GM23338 (cell line): ENCODE data around the gene NXPH4. TPM values are rescaled to one million over a fixed set of nuclear protein-coding genes. Genes with fewer than 3 reads are reported as not detected.

Experiments
- ATAC-seq: fragments of 200-7000 bp; cut with Tn5 transposase; 3 replicates; pipeline ENCODE4 v1.9.1; 2020
- DNase-seq: peaks from one replicate; pipeline ENCODE4 v3.0.0-alpha.2; 2015; ENCODE audit warnings: low spot score
- H2AFZ ChIP-seq: fragments of 200-600 bp; sonication (generic); 2 replicates; pipeline ENCODE4 v1.8.0; 2016; ENCODE audit warnings: antibody characterized with exemption, mild to moderate bottlenecking, moderate library complexity
- H3F3A ChIP-seq: fragments of 200-600 bp; sonication (generic); replicated peaks from 2 replicates; pipeline ENCODE4 v1.8.0; 2017; ENCODE audit warnings: antibody characterized with exemption, mixed run types, low read depth
- H3K27ac ChIP-seq: fragments of 200-600 bp; sonication (generic); 2 replicates; pipeline ENCODE4 v1.6.1; 2016; ENCODE audit warnings: low read depth
- H3K27me3 ChIP-seq: fragments of 200-600 bp; sonication (generic); 2 replicates; pipeline ENCODE4 v1.8.0; 2016; ENCODE audit warnings: mild to moderate bottlenecking, mixed run types, moderate library complexity; ENCODE audit not compliant: insufficient read depth
- H3K36me3 ChIP-seq: fragments of 200-600 bp; sonication (generic); 2 replicates; pipeline ENCODE4 v1.8.0; 2016; ENCODE audit warnings: mild to moderate bottlenecking; ENCODE audit not compliant: insufficient read depth
- H3K4me1 ChIP-seq: fragments of 200-600 bp; sonication (generic); 2 replicates; pipeline ENCODE4 v1.8.0; 2016; ENCODE audit warnings: mild to moderate bottlenecking, moderate library complexity; ENCODE audit not compliant: insufficient read depth
- H3K4me2 ChIP-seq: fragments of 200-600 bp; sonication (generic); 2 replicates; pipeline ENCODE4 v1.7.1; 2017; ENCODE audit warnings: mixed run types
- H3K4me3 ChIP-seq: fragments of 200-600 bp; sonication (generic); 2 replicates; pipeline ENCODE4 v1.6.1; 2016; ENCODE audit warnings: mixed run types
- H3K79me2 ChIP-seq: fragments of 200-600 bp; sonication (generic); replicated peaks from 2 replicates; pipeline ENCODE4 v1.8.0; 2017; ENCODE audit warnings: mild to moderate bottlenecking; ENCODE audit not compliant: insufficient read depth
- H3K9me2 ChIP-seq: fragments of 200-600 bp; sonication (generic); 2 replicates; pipeline ENCODE4 v1.8.0; 2017; ENCODE audit not compliant: insufficient read depth
- H4K20me1 ChIP-seq: fragments of 200-600 bp; sonication (generic); replicated peaks from 2 replicates; pipeline ENCODE4 v1.8.0; 2017; ENCODE audit warnings: mild to moderate bottlenecking; ENCODE audit not compliant: insufficient read depth
- H3K27ac Mint-ChIP-seq: 2 replicates; pipeline ENCODE4 v1.8.0; 2020; ENCODE audit warnings: inconsistent platforms, mild to moderate bottlenecking, moderate library complexity, mixed read lengths
- H3K27me3 Mint-ChIP-seq: 3 replicates; pipeline ENCODE4 v1.8.0; 2022; ENCODE audit warnings: low read depth, mild to moderate bottlenecking, moderate library complexity, mixed read lengths, inconsistent platforms; ENCODE audit not compliant: insufficient read depth, poor library complexity
- H3K36me3 Mint-ChIP-seq: 3 replicates; pipeline ENCODE4 v1.8.0; 2021; ENCODE audit warnings: low read depth, mild to moderate bottlenecking, inconsistent platforms, moderate library complexity, mixed read lengths
- H3K4me1 Mint-ChIP-seq: 3 replicates; pipeline ENCODE4 v1.8.0; 2020; ENCODE audit warnings: mild to moderate bottlenecking, inconsistent platforms, mixed read lengths
- H3K4me3 Mint-ChIP-seq: 3 replicates; pipeline ENCODE4 v1.8.0; 2021; ENCODE audit warnings: moderate library complexity, mild to moderate bottlenecking, inconsistent platforms, mixed read lengths
- H3K9me3 Mint-ChIP-seq: 3 replicates; pipeline ENCODE4 v1.8.0; 2020; ENCODE audit warnings: moderate library complexity, mild to moderate bottlenecking, inconsistent platforms, mixed read lengths
- CREB1 ChIP-seq: fragments of 250-450 bp; sonication (Bioruptor Pico); IDR thresholded peaks from 2 replicates; pipeline ENCODE4 v1.5.0; 2020; ENCODE audit warnings: low read depth, mild to moderate bottlenecking, moderate library complexity
- CTCF ChIP-seq, 2 experiments: fragments of 200-600 bp in 1 of 2; sonication (generic) in 1 of 2; conservative IDR thresholded peaks; 2 replicates each; pipeline versions ENCODE4 v1.5.1 to v1.6.1; 2016 to 2017; ENCODE audit warnings: antibody characterized with exemption in 2 of 2, low read depth in 2 of 2, mild to moderate bottlenecking in 2 of 2, moderate library complexity in 1 of 2
- ETS1 ChIP-seq: IDR thresholded peaks from 2 replicates; pipeline ENCODE4 v1.6.1; 2016; ENCODE audit warnings: antibody characterized with exemption
- EZH2 ChIP-seq: fragments of 200-600 bp; sonication (generic); IDR thresholded peaks from one replicate; pipeline ENCODE4 v1.8.0; 2017; ENCODE audit warnings: antibody characterized with exemption, mild to moderate bottlenecking, low read depth; ENCODE audit not compliant: unreplicated experiment
- JUNB ChIP-seq: IDR thresholded peaks from one replicate; pipeline ENCODE4 v1.6.1; 2016; ENCODE audit warnings: antibody characterized with exemption; ENCODE audit not compliant: unreplicated experiment
- REST ChIP-seq: IDR thresholded peaks from one replicate; pipeline ENCODE4 v1.6.1; 2018; ENCODE audit warnings: antibody characterized with exemption; ENCODE audit not compliant: unreplicated experiment
- STAT1 ChIP-seq: IDR thresholded peaks from one replicate; pipeline ENCODE4 v1.6.1; 2016; ENCODE audit warnings: antibody characterized with exemption; ENCODE audit not compliant: unreplicated experiment
- polyA plus RNA-seq: library from polyadenylated mRNA; unstranded; fragments of >200 nt; fragmentation: Nextera tagmentation; extraction: Ambion mirVana; gene quantifications from 2 replicates; pipeline ENCODE4 v1.2.1, GENCODE V29; 2016
- total RNA-seq: library from RNA; depleted of rRNA; stranded (reverse); fragments of >200 nt; shearing (Covaris generic); gene quantifications from 2 replicates; pipeline ENCODE4 v1.2.3, GENCODE V29; 2014

Gene NXPH4
- total and polyA plus RNA-seq, 2 experiments from 2014 or later = 0.89 to 1.5 TPM

- Histone ChIP-seq H3K9me2 (no peaks in the 10 kb centered on the region), H3K4me3 (no peak overlapping the region), H3K79me2 (no peaks in the 10 kb centered on the region; the same call in 1 of the 2 replicates), H3K27me3 (no peaks in the 10 kb centered on the region), H3K4me2 (no peak overlapping the region), H3K27ac (0 out of 2 replicates have a peak overlapping the region, but pooled peaks have one; percentile 55), H4K20me1 (peaks cover 20% of the 10 kb centered on the region; the same call in 1 of the 2 replicates), H3K4me1 (no peaks in the 10 kb centered on the region), H3K36me3 (peaks cover 25% of the 10 kb centered on the region), H3F3A (peaks cover 11% of the 10 kb centered on the region; the same call in 1 of the 2 replicates), H2AFZ (no peak overlapping the region)
- DNase-seq (no peak), ATAC-seq (no peak)
- Mint-ChIP-seq H3K9me3 (no peaks in the 10 kb centered on the region; the same call in 1 of the 3 replicates), H3K4me1 (peaks cover 6% of the 10 kb centered on the region), H3K27ac (no peak overlapping the region; the same call in 1 of the 2 replicates), H3K27me3 (peaks cover 21% of the 10 kb centered on the region), H3K36me3 (peaks cover 91% of the 10 kb centered on the region), H3K4me3 (no peak overlapping the region)
- no peak for TF ChIP-seq JUNB
- no peak for TF ChIP-seq ETS1
- TF ChIP-seq EZH2 = no peak
- TF ChIP-seq CTCF (conservative IDR thresholded peaks at IDR 0.05; ENCODE audit: low read depth in 2 of 2) = no peak
- TF ChIP-seq REST = no peak
- TF ChIP-seq STAT1 = no peak
- TF ChIP-seq CREB1 (CRISPR knock-in tag) = no peak
Observed at GRCh38 chr12:57171668-57172067, 44.9 kb upstream of the NXPH4 start.

GRCh38 chr12:57173089-57173488 is 43.5 kb upstream of the NXPH4 start:
- no peak overlapping the region for H3K4me2 ChIP-seq
- peak; percentile 73 to 90 for TF ChIP-seq CTCF (conservative IDR thresholded peaks at IDR 0.05; ENCODE audit: low read depth in 2 of 2)

More at GRCh38 chr12:57173089-57173488, 43.5 kb upstream of the NXPH4 start:
- Histone ChIP-seq H3F3A (peaks cover 15% of the 10 kb centered on the region; the same call in 1 of the 2 replicates), H3K79me2 (no peaks in the 10 kb centered on the region; the same call in 1 of the 2 replicates), H3K4me3 (no peak overlapping the region), H4K20me1 (peaks cover 20% of the 10 kb centered on the region; the same call in 1 of the 2 replicates), H3K4me1 (no peaks in the 10 kb centered on the region), H3K9me2 (no peaks in the 10 kb centered on the region), H3K27ac (no peak overlapping the region), H2AFZ (no peak overlapping the region), H3K36me3 (peaks cover 26% of the 10 kb centered on the region), H3K27me3 (no peaks in the 10 kb centered on the region)
- H3K9me3 Mint-ChIP-seq = no peaks in the 10 kb centered on the region; the same call in 2 of the 3 replicates
- ATAC-seq (peak; percentile 80), DNase-seq (peak; percentile 84)
- H3K36me3 Mint-ChIP-seq = peaks cover 91% of the 10 kb centered on the region
- H3K27me3 Mint-ChIP-seq = peaks cover 20% of the 10 kb centered on the region
- H3K4me3 Mint-ChIP-seq = no peak overlapping the region
- peaks cover 6% of the 10 kb centered on the region for H3K4me1 Mint-ChIP-seq
- H3K27ac Mint-ChIP-seq = no peak overlapping the region
